ENCODE data around the gene SRMS.

The SRMS gene

DNA sequence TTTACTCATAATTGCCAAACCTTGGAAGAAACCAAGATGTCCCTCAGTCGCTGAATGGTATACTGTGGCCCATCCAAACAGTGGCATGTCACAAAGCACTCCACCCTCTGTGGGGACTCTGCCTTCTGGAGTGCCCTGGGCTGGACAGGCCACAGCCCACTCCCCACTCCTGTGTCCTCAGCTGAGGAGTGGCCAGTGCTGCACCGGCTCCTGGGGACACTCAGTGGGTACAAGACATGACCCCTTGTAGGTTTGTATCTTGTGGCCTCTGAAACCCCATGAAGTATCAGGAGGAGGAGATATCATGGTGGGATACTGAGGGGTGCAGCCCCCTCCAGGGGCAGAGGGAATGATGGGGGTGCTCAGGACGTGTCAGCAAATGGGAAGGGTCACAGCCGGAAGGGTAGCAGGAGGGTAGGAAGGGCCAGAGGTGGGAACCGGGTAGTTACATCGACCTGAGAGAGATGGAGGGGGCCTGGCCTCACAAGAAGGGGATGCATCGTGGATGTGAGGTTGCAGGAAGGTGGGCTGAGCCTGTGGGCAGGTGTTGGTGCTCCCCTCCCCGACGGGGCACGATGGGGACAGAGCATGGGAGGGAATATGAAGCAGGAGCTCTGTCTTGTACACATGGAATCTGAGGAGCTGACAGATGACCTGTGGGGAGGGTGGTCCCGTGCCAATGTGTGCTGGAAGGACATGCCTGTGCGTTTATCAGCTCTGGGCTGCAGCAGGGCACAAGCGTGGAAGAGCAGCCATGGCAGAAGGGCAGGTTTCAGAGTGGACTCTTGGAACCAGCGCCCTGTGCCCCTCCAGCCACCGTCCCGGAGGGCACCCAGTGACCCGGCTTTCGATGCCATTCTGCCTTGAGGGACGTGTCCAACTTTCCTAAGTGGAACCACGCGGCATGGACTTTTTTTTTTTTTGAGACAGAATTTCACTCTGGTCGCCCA, 38.3 kb upstream of the SRMS start:
- no peak for TF ChIP-seq EP300 (IDR thresholded peaks at IDR 0.05; ENCODE audit: borderline replicate concordance)
- TF ChIP-seq TCF12 (IDR thresholded peaks at IDR 0.05; ENCODE audit: low read depth) = no peak
- no peak for TF ChIP-seq NFIC (IDR thresholded peaks at IDR 0.05)
- TF ChIP-seq TAF1 (IDR thresholded peaks at IDR 0.05; ENCODE audit: low read depth) = no peak
- TF ChIP-seq, protein P1, sequence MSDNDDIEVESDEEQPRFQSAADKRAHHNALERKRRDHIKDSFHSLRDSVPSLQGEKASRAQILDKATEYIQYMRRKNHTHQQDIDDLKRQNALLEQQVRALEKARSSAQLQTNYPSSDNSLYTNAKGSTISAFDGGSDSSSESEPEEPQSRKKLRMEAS (IDR thresholded peaks at IDR 0.05) = no peak
- no peak for TF ChIP-seq EGR1 (IDR thresholded peaks at IDR 0.05)
- TF ChIP-seq, protein P2, sequence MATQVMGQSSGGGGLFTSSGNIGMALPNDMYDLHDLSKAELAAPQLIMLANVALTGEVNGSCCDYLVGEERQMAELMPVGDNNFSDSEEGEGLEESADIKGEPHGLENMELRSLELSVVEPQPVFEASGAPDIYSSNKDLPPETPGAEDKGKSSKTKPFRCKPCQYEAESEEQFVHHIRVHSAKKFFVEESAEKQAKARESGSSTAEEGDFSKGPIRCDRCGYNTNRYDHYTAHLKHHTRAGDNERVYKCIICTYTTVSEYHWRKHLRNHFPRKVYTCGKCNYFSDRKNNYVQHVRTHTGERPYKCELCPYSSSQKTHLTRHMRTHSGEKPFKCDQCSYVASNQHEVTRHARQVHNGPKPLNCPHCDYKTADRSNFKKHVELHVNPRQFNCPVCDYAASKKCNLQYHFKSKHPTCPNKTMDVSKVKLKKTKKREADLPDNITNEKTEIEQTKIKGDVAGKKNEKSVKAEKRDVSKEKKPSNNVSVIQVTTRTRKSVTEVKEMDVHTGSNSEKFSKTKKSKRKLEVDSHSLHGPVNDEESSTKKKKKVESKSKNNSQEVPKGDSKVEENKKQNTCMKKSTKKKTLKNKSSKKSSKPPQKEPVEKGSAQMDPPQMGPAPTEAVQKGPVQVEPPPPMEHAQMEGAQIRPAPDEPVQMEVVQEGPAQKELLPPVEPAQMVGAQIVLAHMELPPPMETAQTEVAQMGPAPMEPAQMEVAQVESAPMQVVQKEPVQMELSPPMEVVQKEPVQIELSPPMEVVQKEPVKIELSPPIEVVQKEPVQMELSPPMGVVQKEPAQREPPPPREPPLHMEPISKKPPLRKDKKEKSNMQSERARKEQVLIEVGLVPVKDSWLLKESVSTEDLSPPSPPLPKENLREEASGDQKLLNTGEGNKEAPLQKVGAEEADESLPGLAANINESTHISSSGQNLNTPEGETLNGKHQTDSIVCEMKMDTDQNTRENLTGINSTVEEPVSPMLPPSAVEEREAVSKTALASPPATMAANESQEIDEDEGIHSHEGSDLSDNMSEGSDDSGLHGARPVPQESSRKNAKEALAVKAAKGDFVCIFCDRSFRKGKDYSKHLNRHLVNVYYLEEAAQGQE (IDR thresholded peaks at IDR 0.05; ENCODE audit: low read depth) = no peak
- no peak for TF ChIP-seq YY1 (IDR thresholded peaks at IDR 0.05; ENCODE audit: low read depth)
- no peak for TF ChIP-seq ZBTB7A (IDR thresholded peaks at IDR 0.05; ENCODE audit: low read depth)
- no peak for TF ChIP-seq FOXM1 (IDR thresholded peaks at IDR 0.05; ENCODE audit: borderline replicate concordance, low read depth)
- TF ChIP-seq CREB1 (IDR thresholded peaks at IDR 0.05; ENCODE audit: low read depth) = no peak
- TF ChIP-seq CEBPB (IDR thresholded peaks at IDR 0.05) = no peak
- TF ChIP-seq TEAD4 (IDR thresholded peaks at IDR 0.05) = no peak
- TF ChIP-seq RAD21 (IDR thresholded peaks at IDR 0.05; ENCODE audit: low read depth) = no peak
- TF ChIP-seq, protein P3, sequence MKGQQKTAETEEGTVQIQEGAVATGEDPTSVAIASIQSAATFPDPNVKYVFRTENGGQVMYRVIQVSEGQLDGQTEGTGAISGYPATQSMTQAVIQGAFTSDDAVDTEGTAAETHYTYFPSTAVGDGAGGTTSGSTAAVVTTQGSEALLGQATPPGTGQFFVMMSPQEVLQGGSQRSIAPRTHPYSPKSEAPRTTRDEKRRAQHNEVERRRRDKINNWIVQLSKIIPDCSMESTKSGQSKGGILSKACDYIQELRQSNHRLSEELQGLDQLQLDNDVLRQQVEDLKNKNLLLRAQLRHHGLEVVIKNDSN (IDR thresholded peaks at IDR 0.05) = no peak

DNA sequence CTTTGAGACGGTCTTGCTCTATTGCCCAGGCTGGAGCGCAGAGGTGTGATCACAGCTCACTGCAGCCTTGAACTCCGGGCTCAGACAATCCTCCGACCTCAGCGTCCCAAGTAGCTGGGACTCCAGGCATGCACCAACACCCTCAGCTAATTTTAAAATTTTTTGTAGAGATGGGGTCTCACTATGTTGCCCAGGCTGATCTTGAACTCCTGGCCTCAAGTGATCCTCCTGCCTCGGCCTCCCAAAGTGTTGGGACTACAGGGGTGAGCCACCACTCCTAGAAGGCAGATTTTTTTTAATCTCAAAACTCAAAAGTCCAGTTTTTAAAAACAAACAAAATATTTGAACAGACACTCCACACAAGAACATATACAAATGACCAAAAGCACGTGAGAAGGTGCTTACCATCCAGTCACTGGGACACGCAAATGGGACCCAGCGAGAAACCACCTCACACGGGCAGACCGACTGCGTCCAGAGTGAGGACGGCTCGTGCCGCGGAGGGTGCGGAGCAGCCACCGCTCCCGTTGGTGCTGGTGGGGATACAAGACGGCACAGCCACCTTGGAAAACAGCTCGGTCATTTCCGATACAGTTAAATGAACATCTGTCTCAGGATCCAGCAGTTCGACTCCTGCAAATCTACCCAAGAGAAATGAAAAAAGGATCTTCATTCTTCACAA, 35.0 kb upstream of the SRMS start:
- no peak for TF ChIP-seq CREB1 (IDR thresholded peaks at IDR 0.05; ENCODE audit: low read depth)
- TF ChIP-seq FOXM1 (IDR thresholded peaks at IDR 0.05; ENCODE audit: borderline replicate concordance, low read depth) = no peak
- TF ChIP-seq, protein P3 (IDR thresholded peaks at IDR 0.05) = no peak
- TF ChIP-seq EP300 (IDR thresholded peaks at IDR 0.05; ENCODE audit: borderline replicate concordance) = no peak
- no peak for TF ChIP-seq CEBPB (IDR thresholded peaks at IDR 0.05)
- TF ChIP-seq YY1 (IDR thresholded peaks at IDR 0.05; ENCODE audit: low read depth) = no peak
- no peak for TF ChIP-seq ZBTB7A (IDR thresholded peaks at IDR 0.05; ENCODE audit: low read depth)
- TF ChIP-seq, protein P2 (IDR thresholded peaks at IDR 0.05; ENCODE audit: low read depth) = no peak
- TF ChIP-seq RAD21 (IDR thresholded peaks at IDR 0.05; ENCODE audit: low read depth) = no peak
- TF ChIP-seq TEAD4 (IDR thresholded peaks at IDR 0.05) = no peak
- TF ChIP-seq EGR1 (IDR thresholded peaks at IDR 0.05) = no peak

DNA sequence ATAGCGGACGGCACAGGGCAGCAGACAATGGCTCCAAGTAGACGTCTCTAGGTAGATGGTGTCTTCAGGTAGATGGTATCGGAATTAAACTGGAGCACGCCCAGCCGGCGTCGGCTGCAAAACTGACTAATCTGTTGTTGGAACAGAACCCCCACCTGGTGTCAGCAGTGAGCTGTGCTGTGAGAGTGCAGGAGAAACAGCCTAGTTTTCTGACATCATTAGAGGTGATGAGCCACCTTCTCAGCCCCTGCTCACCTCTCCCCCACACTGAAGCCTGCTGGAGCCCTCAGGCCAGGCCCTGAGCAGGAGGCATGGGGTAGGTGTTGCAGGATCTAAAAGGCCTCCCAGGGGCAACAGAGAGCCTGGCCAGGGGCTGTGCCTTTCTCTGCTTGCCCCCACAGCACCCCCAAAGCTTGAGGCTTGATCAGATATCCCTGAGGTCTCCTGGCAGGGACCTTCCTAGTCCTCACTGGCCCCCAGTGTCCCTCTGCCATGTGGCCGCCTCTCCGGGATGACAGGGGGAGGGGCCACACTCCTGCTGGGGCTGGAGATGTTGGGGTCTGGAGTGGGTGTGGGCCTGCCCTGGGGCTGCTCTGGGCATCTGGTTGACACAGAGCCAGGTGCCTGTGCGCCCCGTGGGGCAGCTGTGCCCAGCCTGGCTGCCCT, 33.4 kb upstream of the SRMS start:
- TF ChIP-seq RAD21 (IDR thresholded peaks at IDR 0.05; ENCODE audit: low read depth) (peak; percentile 51), YY1 (IDR thresholded peaks at IDR 0.05; ENCODE audit: low read depth) (no peak)
- TF ChIP-seq, protein P2 (IDR thresholded peaks at IDR 0.05; ENCODE audit: low read depth) = no peak

Data from Ishikawa (cell line).